ENCODE measurements around the gene ZNF236. TPM values are rescaled to one million over a fixed set of nuclear protein-coding genes. Genes with fewer than 3 reads are reported as not detected.
"Not testable (repeated sequence)": the region's sequence is repeated elsewhere in the genome, so short reads cannot be mapped to it uniquely, and the experiment has no call there.

ZNF236 gene
- total RNA-seq, 4 donors from 2014 or later: 6.2 to 16.5 (median 10.7) TPM

- TF ChIP-seq CTCF (IDR thresholded peaks at IDR 0.05) (no peak), POLR2A (IDR thresholded peaks at IDR 0.05) (no peak)
- no peaks in the 10 kb centered on the region for H3K27me3 ChIP-seq
- H3K4me1 ChIP-seq: peaks cover 0 to 14% (median 6%) of the 10 kb centered on the region in 3 donors
- H3K4me3 ChIP-seq: no peak overlapping the region
- no peak overlapping the region for H3K27ac ChIP-seq
- intact Hi-C loops (cut with DNase I): loop anchor here (10.0 kb wide), 1 partner anchor 176 kb away; no protein-coding TSS in a partner anchor
- peaks cover 0 to 12% (median 0%) of the 10 kb centered on the region in 3 donors for H3K36me3 ChIP-seq
- WGBS, 2 donors: 90 to 100% methylated on average over 4 to 7 of the region's 10 CpGs
- no peaks in the 10 kb centered on the region for H3K9me3 ChIP-seq
- DNase-seq: no peak
These were observed 13.8 kb upstream of the ZNF236 start for GRCh38 chr18:76808561-76808960.

- intact Hi-C loops (cut with DNase I); H3K4me3 ChIP-seq; H3K27ac ChIP-seq; H3K27me3 ChIP-seq; DNase-seq; H3K4me1 ChIP-seq; H3K9me3 ChIP-seq: not testable (repeated sequence)
- peaks cover 0 to 37% (median 0%) of the 10 kb centered on the region in 3 donors for H3K36me3 ChIP-seq
- WGBS, 2 donors: 75 to 92% methylated on average over 2 to 7 of the region's 7 CpGs
These were observed 10.8 kb upstream of the ZNF236 start for GRCh38 chr18:76811530-76811929.

GRCh38 chr18:76814256-76814655 lies 8.1 kb upstream of the ZNF236 start:
- peaks cover 0 to 25% (median 0%) of the 10 kb centered on the region in 3 donors for H3K36me3 ChIP-seq
- TF ChIP-seq POLR2A (IDR thresholded peaks at IDR 0.05) (no peak), CTCF (IDR thresholded peaks at IDR 0.05) (no peak)
- 85 to 87% methylated on average over 11 of the region's 11 CpGs for WGBS, 2 donors
- no peak overlapping the region for H3K4me3 ChIP-seq
- no peak overlapping the region for H3K27ac ChIP-seq
- no peaks in the 10 kb centered on the region for H3K27me3 ChIP-seq
- H3K4me1 ChIP-seq: peaks cover 0 to 3% (median 0%) of the 10 kb centered on the region in 3 donors
- no peak for DNase-seq
- H3K9me3 ChIP-seq: no peaks in the 10 kb centered on the region
- intact Hi-C loops (cut with DNase I): no loop called here

- no peak for DNase-seq
- 84 to 90% methylated on average over 7 to 8 of the region's 8 CpGs for WGBS, 2 donors
- Histone ChIP-seq H3K36me3 (peaks cover 0 to 25% (median 0%) of the 10 kb centered on the region in 3 donors), H3K27me3 (no peaks in the 10 kb centered on the region), H3K27ac (no peak overlapping the region), H3K9me3 (no peaks in the 10 kb centered on the region), H3K4me1 (peaks cover 0 to 21% (median 14%) of the 10 kb centered on the region in 3 donors), H3K4me3 (no peak overlapping the region)
- intact Hi-C loops (cut with DNase I): no loop called here
- TF ChIP-seq POLR2A (IDR thresholded peaks at IDR 0.05) (no peak), CTCF (IDR thresholded peaks at IDR 0.05) (no peak)
These were observed 6.2 kb upstream of the ZNF236 start for GRCh38 chr18:76816127-76816526.

- WGBS, 2 donors: 92% methylated on average over 15 to 16 of the region's 17 CpGs
- peaks cover 2 to 25% (median 16%) of the 10 kb centered on the region in 3 donors for H3K4me1 ChIP-seq
- no peaks in the 10 kb centered on the region for H3K9me3 ChIP-seq
- H3K4me3 ChIP-seq: no peak overlapping the region
- H3K27me3 ChIP-seq: no peaks in the 10 kb centered on the region
- no peak for DNase-seq
- no peak overlapping the region for H3K27ac ChIP-seq
- peaks cover 0 to 25% (median 0%) of the 10 kb centered on the region in 3 donors for H3K36me3 ChIP-seq
- TF ChIP-seq POLR2A (IDR thresholded peaks at IDR 0.05) (no peak), CTCF (IDR thresholded peaks at IDR 0.05) (no peak)
- intact Hi-C loops (cut with DNase I): no loop called here
These were observed 4.3 kb upstream of the ZNF236 start for GRCh38 chr18:76817888-76818611.
